ENCODE results near the gene SF1. TPM values are rescaled to one million over a fixed set of nuclear protein-coding genes. Genes with fewer than 3 reads are reported as not detected.

SF1 gene
- total and polyA plus RNA-seq, 2 donors (not counting 3 experiments of a cell fraction or from before 2014, with no cell fraction given), result 95.0 to 342 TPM

GRCh38 chr11:64720167-64720566 lies 58.2 kb downstream of the SF1 start:
- H3K9ac ChIP-seq (replicated peaks; ENCODE audit: extremely low read depth, insufficient read depth, low read length), result no peak overlapping the region
- H3K9me3 ChIP-seq (replicated peaks; ENCODE audit: control insufficient read depth, insufficient read depth, low read length), result no peaks in the 10 kb centered on the region
- POLR2A ChIA-PET, result no interaction called here
- no peaks in the 10 kb centered on the region for H3K79me2 ChIP-seq (ENCODE audit: control insufficient read depth, insufficient read depth, low read length)
- no peaks in the 10 kb centered on the region for H4K20me1 ChIP-seq (replicated peaks; ENCODE audit: control insufficient read depth, extremely low read depth, insufficient read depth, low read length)
- intact Hi-C loops (cut with micrococcal nuclease) (no loop called here), dilution Hi-C loops (cut with MboI; ENCODE audit: extremely low pct_ligation_motif_present, low sequenced_read_pairs) (no loop called here)
- H3K4me1 ChIP-seq (ENCODE audit: control insufficient read depth, extremely low read depth, insufficient read depth, low read length), result no peaks in the 10 kb centered on the region
- no peak overlapping the region for H3K4me3 ChIP-seq (replicated peaks in 1 of 3; ENCODE audit: insufficient read depth in 1 of 3, low read depth in 1 of 3, low read length in 3 of 3)
- H3K27ac ChIP-seq (ENCODE audit: insufficient read depth, low read depth, low read length), result no peak overlapping the region
- no peaks in the 10 kb centered on the region for H3K9me1 ChIP-seq (replicated peaks; ENCODE audit: control insufficient read depth, extremely low read depth, insufficient read depth, low read length)
- BruUV-seq (replicated peaks), result no TSS peak
- FAIRE-seq (no peak), DNase-seq (ENCODE audit: low read depth, low spot score) (no peak)
- no peaks in the 10 kb centered on the region for H3K36me3 ChIP-seq (ENCODE audit: control insufficient read depth in 2 of 2, extremely low read depth in 1 of 2, insufficient read depth in 2 of 2, low read length in 2 of 2)
- TF ChIP-seq FOS (IDR thresholded peaks at IDR 0.05; ENCODE audit: borderline replicate concordance, insufficient read depth, low read length), result no peak
- no peak for TF ChIP-seq EZH2 (IDR thresholded peaks at IDR 0.05; ENCODE audit: borderline replicate concordance, low read depth, low read length, severe bottlenecking)
- TF ChIP-seq POLR2AphosphoS5 (IDR thresholded peaks at IDR 0.05; ENCODE audit: insufficient read depth, low read depth, low read length), result no peak
- no peak for TF ChIP-seq GATA2 (IDR thresholded peaks at IDR 0.05; ENCODE audit: insufficient read depth, insufficient read length, low read depth, low read length)
- TF ChIP-seq MYC (IDR thresholded peaks at IDR 0.05; ENCODE audit: low read depth, low read length), result no peak
- no peak for TF ChIP-seq POLR2A (IDR thresholded peaks at IDR 0.05; ENCODE audit: low read depth, low read length)
- TF ChIP-seq, protein P1, sequence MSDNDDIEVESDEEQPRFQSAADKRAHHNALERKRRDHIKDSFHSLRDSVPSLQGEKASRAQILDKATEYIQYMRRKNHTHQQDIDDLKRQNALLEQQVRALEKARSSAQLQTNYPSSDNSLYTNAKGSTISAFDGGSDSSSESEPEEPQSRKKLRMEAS (IDR thresholded peaks at IDR 0.05; ENCODE audit: insufficient read depth, insufficient read length), result no peak
- TF ChIP-seq, protein P2, sequence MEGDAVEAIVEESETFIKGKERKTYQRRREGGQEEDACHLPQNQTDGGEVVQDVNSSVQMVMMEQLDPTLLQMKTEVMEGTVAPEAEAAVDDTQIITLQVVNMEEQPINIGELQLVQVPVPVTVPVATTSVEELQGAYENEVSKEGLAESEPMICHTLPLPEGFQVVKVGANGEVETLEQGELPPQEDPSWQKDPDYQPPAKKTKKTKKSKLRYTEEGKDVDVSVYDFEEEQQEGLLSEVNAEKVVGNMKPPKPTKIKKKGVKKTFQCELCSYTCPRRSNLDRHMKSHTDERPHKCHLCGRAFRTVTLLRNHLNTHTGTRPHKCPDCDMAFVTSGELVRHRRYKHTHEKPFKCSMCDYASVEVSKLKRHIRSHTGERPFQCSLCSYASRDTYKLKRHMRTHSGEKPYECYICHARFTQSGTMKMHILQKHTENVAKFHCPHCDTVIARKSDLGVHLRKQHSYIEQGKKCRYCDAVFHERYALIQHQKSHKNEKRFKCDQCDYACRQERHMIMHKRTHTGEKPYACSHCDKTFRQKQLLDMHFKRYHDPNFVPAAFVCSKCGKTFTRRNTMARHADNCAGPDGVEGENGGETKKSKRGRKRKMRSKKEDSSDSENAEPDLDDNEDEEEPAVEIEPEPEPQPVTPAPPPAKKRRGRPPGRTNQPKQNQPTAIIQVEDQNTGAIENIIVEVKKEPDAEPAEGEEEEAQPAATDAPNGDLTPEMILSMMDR (IDR thresholded peaks at IDR 0.05; ENCODE audit: extremely low read depth in 1 of 2, insufficient read depth in 1 of 2, low read depth in 1 of 2, low read length in 2 of 2), result no peak
- no peak for TF ChIP-seq JUN (IDR thresholded peaks at IDR 0.05; ENCODE audit: borderline replicate concordance, insufficient read depth, insufficient read length, low read depth)
- H3K27me3 ChIP-seq (ENCODE audit: control insufficient read depth in 2 of 2, insufficient read depth in 2 of 2, low read length in 2 of 2), result peaks cover 33 to 34% of the 10 kb centered on the region in 2 experiments
- no peak overlapping the region for H3K4me2 ChIP-seq (ENCODE audit: insufficient read depth, low read length)
- CTCF ChIA-PET, result interaction anchor here (1.0 to 1.5 kb wide), 3 partner anchors 10 to 32 kb away, joined by 3 to 4 read pairs (median 3); no protein-coding TSS in a partner anchor
- H2AFZ ChIP-seq (ENCODE audit: low read depth, low read length), result no peak overlapping the region

All from endothelial cell of umbilical vein (primary cell).